ENCODE results near the gene PIP4K2A. TPM values are rescaled to one million over a fixed set of nuclear protein-coding genes. Genes with fewer than 3 reads are reported as not detected.

The PIP4K2A gene
- total and polyA plus RNA-seq, 2 of the 13 experiments (the other 11 are each of a cell fraction or from before 2014, with no cell fraction given): 9.1 to 22.6 TPM

- in situ Hi-C loops (cut with HindIII; ENCODE audit: extremely low pct_ligation_motif_present, low pct_unique_long_range_greater_than_20kb): no loop called here
- peak overlapping the region; percentile 69 for H3K27ac ChIP-seq (ENCODE audit: extremely low read length, insufficient read depth, low read length)
- POLR2A ChIA-PET: no interaction called here
These were observed 88.7 kb downstream of the PIP4K2A start for GRCh38 chr10:22625516-22626290.

GRCh38 chr10:22624287-22624738, 90.1 kb downstream of the PIP4K2A start:
- intact Hi-C loops (cut with micrococcal nuclease; ENCODE audit: unreplicated experiment): loop anchor here (1.0 to 5.0 kb wide), 2 partner anchors 59 to 302 kb away; partner anchors contain the start of gene BMI1
- H3K4me2 ChIP-seq (ENCODE audit: low read depth, low read length): peak overlapping the region; percentile 52
- H3K9me3 ChIP-seq (ENCODE audit: low read length): no peaks in the 10 kb centered on the region
- H2AFZ ChIP-seq (ENCODE audit: low read length): no peak overlapping the region
- no peaks in the 10 kb centered on the region for H4K20me1 ChIP-seq (ENCODE audit: insufficient read depth, low read length)
- H3K27me3 ChIP-seq (ENCODE audit: control insufficient read depth in 1 of 2, insufficient read depth in 2 of 2, low read length in 2 of 2): no peaks in the 10 kb centered on the region
- FAIRE-seq (peak; percentile 60), ATAC-seq (peak; percentile 95), DNase-seq (ENCODE audit: low spot score) (peak; percentile 97)
- peak overlapping the region; percentile 37; the same call in 1 of the 2 replicates for H3K9ac ChIP-seq (ENCODE audit: insufficient read depth, low read depth, low read length)
- 16% methylated on average over 3 of the region's 3 CpGs for WGBS (ENCODE audit: low lambda C conversion rate)
- peaks cover 85% of the 10 kb centered on the region for H3K4me1 ChIP-seq (ENCODE audit: insufficient read depth, low read length)
- ChIA-PET CTCF (ENCODE audit: low intra/inter-chr PET ratio, low total read pairs) (no interaction called here), POLR2A (interaction anchor here (1.2 kb wide), 1 partner anchor 59 kb away, joined by 5 read pairs; no protein-coding TSS in a partner anchor)
- peaks cover 17% of the 10 kb centered on the region for H3K79me2 ChIP-seq (ENCODE audit: insufficient read depth, low read length)
- H3K36me3 ChIP-seq (replicated peaks in 1 of 2; ENCODE audit: control insufficient read depth in 1 of 2, insufficient read depth in 2 of 2, low read length in 2 of 2): no peaks in the 10 kb centered on the region; a peak in 1 of 5 replicates
- H3K27ac ChIP-seq (ENCODE audit: extremely low read length, insufficient read depth, low read length): peak overlapping the region; percentile 69
- H3K4me3 ChIP-seq (replicated peaks in 1 of 3; ENCODE audit: insufficient read depth in 1 of 3, low read depth in 2 of 3, low read length in 3 of 3): peak overlapping the region in 1 of 3 experiments; percentile 2; a peak in 1 of 6 replicates
- in situ Hi-C loops (cut with HindIII; ENCODE audit: extremely low pct_ligation_motif_present, low pct_unique_long_range_greater_than_20kb): no loop called here
- no TSS peak for BruUV-seq (replicated peaks)
- no peak for TF ChIP-seq XRCC5 (optimal IDR thresholded peaks at IDR 0.05; ENCODE audit: low read length)
- no peak for TF ChIP-seq CBX5 (CRISPR knock-in tag; IDR thresholded peaks at IDR 0.05; ENCODE audit: borderline replicate concordance)
- no peak for TF ChIP-seq SMYD3 (CRISPR knock-in tag; IDR thresholded peaks at IDR 0.05)
- no peak for TF ChIP-seq HHEX (CRISPR knock-in tag; IDR thresholded peaks at IDR 0.05)
- no peak for TF ChIP-seq ZNF710 (CRISPR knock-in tag; IDR thresholded peaks at IDR 0.05; ENCODE audit: borderline replicate concordance)
- peak; percentile 58 for TF ChIP-seq SAP130 (CRISPR knock-in tag; IDR thresholded peaks at IDR 0.05; ENCODE audit: low read depth)
- 0 out of 2 replicates have a peak, but pooled peaks have one; percentile 42 for TF ChIP-seq KAT8 (CRISPR knock-in tag; IDR thresholded peaks at IDR 0.05)
- TF ChIP-seq JUNB (CRISPR knock-in tag; IDR thresholded peaks at IDR 0.05; ENCODE audit: borderline replicate concordance): peak; percentile 85; the same call in 1 of the 2 replicates
- TF ChIP-seq NFKBIZ (CRISPR knock-in tag; IDR thresholded peaks at IDR 0.05): 0 out of 2 replicates have a peak, but pooled peaks have one; percentile 43

More at GRCh38 chr10:22625516-22626290, 88.7 kb downstream of the PIP4K2A start:
- DNase-seq (ENCODE audit: low spot score) (peak; percentile 21), ATAC-seq (no peak), FAIRE-seq (no peak)
- H3K4me3 ChIP-seq (replicated peaks in 1 of 3; ENCODE audit: insufficient read depth in 1 of 3, low read depth in 2 of 3, low read length in 3 of 3): no peak overlapping the region
- no TSS peak for BruUV-seq (replicated peaks)
- peaks cover 15% of the 10 kb centered on the region for H3K79me2 ChIP-seq (ENCODE audit: insufficient read depth, low read length)
- 0 out of 2 replicates have a peak overlapping the region, but pooled peaks have one; percentile 21 for H3K9ac ChIP-seq (ENCODE audit: insufficient read depth, low read depth, low read length)
- no peaks in the 10 kb centered on the region; a peak in 1 of 5 replicates for H3K36me3 ChIP-seq (replicated peaks in 1 of 2; ENCODE audit: control insufficient read depth in 1 of 2, insufficient read depth in 2 of 2, low read length in 2 of 2)
- WGBS (ENCODE audit: low lambda C conversion rate): 67% methylated on average over 9 of the region's 9 CpGs
- CTCF ChIA-PET (ENCODE audit: low intra/inter-chr PET ratio, low total read pairs): no interaction called here
- H4K20me1 ChIP-seq (ENCODE audit: insufficient read depth, low read length): no peaks in the 10 kb centered on the region
- H2AFZ ChIP-seq (ENCODE audit: low read length): no peak overlapping the region
- H3K4me2 ChIP-seq (ENCODE audit: low read depth, low read length): peak overlapping the region; percentile 26; the same call in 1 of the 2 replicates
- intact Hi-C loops (cut with micrococcal nuclease; ENCODE audit: unreplicated experiment): loop anchor here (5.0 kb wide), 1 partner anchor 37 kb away; no protein-coding TSS in a partner anchor
- H3K4me1 ChIP-seq (ENCODE audit: insufficient read depth, low read length): peaks cover 81% of the 10 kb centered on the region
- TF ChIP-seq HNF4A (CRISPR knock-in tag; IDR thresholded peaks at IDR 0.05) (0 out of 2 replicates have a peak, but pooled peaks have one; percentile 24), ZBTB26 (CRISPR knock-in tag; IDR thresholded peaks at IDR 0.05; ENCODE audit: borderline replicate concordance) (0 out of 2 replicates have a peak, but pooled peaks have one; percentile 22), JUN (CRISPR knock-in tag; IDR thresholded peaks at IDR 0.05) (no peak)
- no peaks in the 10 kb centered on the region for H3K27me3 ChIP-seq (ENCODE audit: control insufficient read depth in 1 of 2, insufficient read depth in 2 of 2, low read length in 2 of 2)
- no peaks in the 10 kb centered on the region for H3K9me3 ChIP-seq (ENCODE audit: low read length)
